ENCODE results near the gene HELZ2.

GRCh38 chr20:63573647-63574131 is 350 bp downstream of the HELZ2 start:
- TF ChIP-seq POLR2A (IDR thresholded peaks at IDR 0.05) = no peak
- TF ChIP-seq CTCF (IDR thresholded peaks at IDR 0.05) = no peak
- TF ChIP-seq EP300 (IDR thresholded peaks at IDR 0.05) = no peak
